H9 (cell line): Measurements from ENCODE around the gene RANBP6. TPM values are rescaled to one million over a fixed set of nuclear protein-coding genes. Genes with fewer than 3 reads are reported as not detected.

Experiments used
- DNase-seq: peaks from one replicate; pipeline ENCODE4 v3.0.0-alpha.2; 2017
- H2AFZ ChIP-seq: one replicate; pipeline ENCODE4 v1.6.1; 2013; ENCODE audit warnings: mild to moderate bottlenecking, low read length, control low read depth, moderate library complexity
- H2AK5ac ChIP-seq: 2 replicates; pipeline ENCODE4 v1.6.1; 2013; ENCODE audit warnings: low read length, control low read depth, mixed read lengths; ENCODE audit not compliant: insufficient read length
- H2BK120ac ChIP-seq: one replicate; pipeline ENCODE4 v1.6.1; 2013; ENCODE audit warnings: low read depth, mild to moderate bottlenecking, low read length, control low read depth, inconsistent platforms; ENCODE audit not compliant: poor library complexity, severe bottlenecking
- H2BK12ac ChIP-seq: 2 replicates; pipeline ENCODE4 v1.6.1; 2013; ENCODE audit warnings: low read length, control low read depth, mixed read lengths, low read depth; ENCODE audit not compliant: insufficient read length
- H2BK15ac ChIP-seq: 2 replicates; pipeline ENCODE4 v1.6.1; 2013; ENCODE audit warnings: low read depth, low read length, control low read depth
- H2BK20ac ChIP-seq: one replicate; pipeline ENCODE4 v1.6.1; 2013; ENCODE audit warnings: low read depth, mild to moderate bottlenecking, low read length, control low read depth, inconsistent platforms; ENCODE audit not compliant: poor library complexity, severe bottlenecking
- H2BK5ac ChIP-seq: 2 replicates; pipeline ENCODE4 v1.6.1; 2013; ENCODE audit warnings: low read length, control low read depth, mixed read lengths; ENCODE audit not compliant: insufficient read length
- H3K14ac ChIP-seq: 2 replicates; pipeline ENCODE4 v1.6.1; 2013; ENCODE audit warnings: low read length, control low read depth; ENCODE audit not compliant: insufficient read depth
- H3K18ac ChIP-seq: 2 replicates; pipeline ENCODE4 v1.6.1; 2013; ENCODE audit warnings: low read depth, mild to moderate bottlenecking, mixed read lengths, low read length, control low read depth; ENCODE audit not compliant: insufficient read length
- H3K23ac ChIP-seq: 2 replicates; pipeline ENCODE4 v1.6.1; 2013; ENCODE audit warnings: low read length, control low read depth, mixed read lengths, low read depth; ENCODE audit not compliant: insufficient read length
- H3K23me2 ChIP-seq: 2 replicates; pipeline ENCODE4 v1.6.1; 2013; ENCODE audit warnings: low read depth, mild to moderate bottlenecking, mixed read lengths, low read length, control low read depth; ENCODE audit not compliant: insufficient read length, poor library complexity, severe bottlenecking
- H3K27ac ChIP-seq: 2 replicates; pipeline ENCODE4 v1.5.1; 2013; ENCODE audit warnings: low read length, control low read depth, mixed read lengths, low read depth; ENCODE audit not compliant: insufficient read length
- H3K27me3 ChIP-seq: 2 replicates; pipeline ENCODE4 v1.6.1; 2013; ENCODE audit warnings: low read length, control low read depth, inconsistent platforms; ENCODE audit not compliant: insufficient read depth
- H3K4ac ChIP-seq: 2 replicates; pipeline ENCODE4 v1.6.1; 2013; ENCODE audit warnings: low read depth, mild to moderate bottlenecking, control low read depth, inconsistent platforms, low read length, moderate library complexity
- H3K4me1 ChIP-seq: 2 replicates; pipeline ENCODE4 v1.6.1; 2013; ENCODE audit warnings: low read length, control low read depth, inconsistent platforms; ENCODE audit not compliant: insufficient read depth
- H3K4me2 ChIP-seq: 2 replicates; pipeline ENCODE4 v1.6.1; 2013; ENCODE audit warnings: low read length, control low read depth, mixed read lengths; ENCODE audit not compliant: insufficient read length, insufficient read depth
- H3K56ac ChIP-seq: 2 replicates; pipeline ENCODE4 v1.6.1; 2013; ENCODE audit warnings: low read depth, mild to moderate bottlenecking, mixed read lengths, low read length, control low read depth; ENCODE audit not compliant: insufficient read length
- H3K79me1 ChIP-seq: 2 replicates; pipeline ENCODE4 v1.6.1; 2013; ENCODE audit warnings: low read depth, mild to moderate bottlenecking, moderate library complexity, low read length, control low read depth, inconsistent platforms; ENCODE audit not compliant: insufficient read depth, poor library complexity, severe bottlenecking
- H3K79me2 ChIP-seq: 2 replicates; pipeline ENCODE4 v1.6.1; 2013; ENCODE audit warnings: low read length, control low read depth, inconsistent platforms; ENCODE audit not compliant: insufficient read depth
- H3K9ac ChIP-seq: 2 replicates; pipeline ENCODE4 v1.6.1; 2013; ENCODE audit warnings: low read length, control low read depth, mixed read lengths; ENCODE audit not compliant: insufficient read length; ENCODE audit errors: extremely low read depth
- H3K9me3 ChIP-seq: one replicate; pipeline ENCODE4 v1.6.1; 2013; ENCODE audit warnings: low read depth, low read length, inconsistent platforms; ENCODE audit not compliant: control insufficient read depth
- H3T11ph ChIP-seq: one replicate; pipeline ENCODE4 v1.6.1; 2013; ENCODE audit warnings: mild to moderate bottlenecking, low read length, control low read depth, inconsistent platforms
- H4K20me1 ChIP-seq: one replicate; pipeline ENCODE4 v1.6.1; 2013; ENCODE audit not compliant: control insufficient read depth, insufficient read length, insufficient read depth
- H4K5ac ChIP-seq: 2 replicates; pipeline ENCODE4 v1.6.1; 2013; ENCODE audit warnings: low read depth, mild to moderate bottlenecking, mixed read lengths, low read length, control low read depth; ENCODE audit not compliant: insufficient read length
- H4K8ac ChIP-seq: replicated peaks from 2 replicates; pipeline ENCODE4 v1.6.1; 2013; ENCODE audit warnings: low read length, control low read depth, mixed read lengths, low read depth; ENCODE audit not compliant: insufficient read length
- H4K91ac ChIP-seq: 2 replicates; pipeline ENCODE4 v1.6.1; 2013; ENCODE audit warnings: low read depth, mild to moderate bottlenecking, moderate library complexity, mixed read lengths, low read length, control low read depth; ENCODE audit not compliant: insufficient read length
- H3K27ac Mint-ChIP-seq, 3 experiments: 2 replicates in 2 of 3; 3 replicates in 1 of 3; pipeline ENCODE4 v1.8.0; 2020 to 2021; ENCODE audit warnings: mixed read lengths in 3 of 3, mild to moderate bottlenecking in 1 of 3, moderate library complexity in 1 of 3
- H3K27me3 Mint-ChIP-seq: 2 replicates; pipeline ENCODE4 v1.8.0; 2021; ENCODE audit warnings: low read depth, mild to moderate bottlenecking, moderate library complexity, mixed read lengths
- H3K36me3 Mint-ChIP-seq, 3 experiments: 2 replicates in 2 of 3; 3 replicates in 1 of 3; pipeline ENCODE4 v1.8.0; 2020 to 2021; ENCODE audit warnings: low read depth in 3 of 3, mixed read lengths in 3 of 3; ENCODE audit not compliant: insufficient read depth in 1 of 3
- H3K4me1 Mint-ChIP-seq, 2 experiments: 2 replicates each; pipeline ENCODE4 v1.8.0; 2020; ENCODE audit warnings: mixed read lengths in 2 of 2
- H3K4me3 Mint-ChIP-seq, 2 experiments: 2 replicates in 1 of 2; 3 replicates in 1 of 2; pipeline ENCODE4 v1.8.0; 2020 to 2021; ENCODE audit warnings: mild to moderate bottlenecking in 2 of 2, mixed read lengths in 2 of 2, moderate library complexity in 1 of 2
- H3K9me3 Mint-ChIP-seq, 2 experiments: 2 replicates in 1 of 2; 3 replicates in 1 of 2; pipeline ENCODE4 v1.8.0; 2020; ENCODE audit warnings: mild to moderate bottlenecking in 2 of 2, mixed read lengths in 2 of 2, moderate library complexity in 1 of 2
- WGBS: extraction: QIAGEN DNeasy Blood & Tissue Kit; methylation state at CpG from one replicate; pipeline ENCODE4 v1.1.7; 2013; ENCODE audit warnings: missing lambda C conversion rate, low lambda C conversion rate, mixed read lengths; ENCODE audit not compliant: insufficient read length; ENCODE audit errors: extremely low coverage; 5-methylcytosine and 5-hydroxymethylcytosine counted together
- total RNA-seq: library from RNA; stranded (reverse); gene quantifications from 2 replicates; pipeline ENCODE4 v1.2.1, GENCODE V29; 2021
- TF ChIP-seq, protein P1 (sequence below): fragments of 200-600 bp; sonication (generic); conservative IDR thresholded peaks from 3 replicates; pipeline ENCODE4 v1.8.0; 2021; ENCODE audit warnings: antibody characterized with exemption, mild to moderate bottlenecking

The RANBP6 gene
- total RNA-seq, 1 experiment from 2014 or later = 19.1 TPM

DNA sequence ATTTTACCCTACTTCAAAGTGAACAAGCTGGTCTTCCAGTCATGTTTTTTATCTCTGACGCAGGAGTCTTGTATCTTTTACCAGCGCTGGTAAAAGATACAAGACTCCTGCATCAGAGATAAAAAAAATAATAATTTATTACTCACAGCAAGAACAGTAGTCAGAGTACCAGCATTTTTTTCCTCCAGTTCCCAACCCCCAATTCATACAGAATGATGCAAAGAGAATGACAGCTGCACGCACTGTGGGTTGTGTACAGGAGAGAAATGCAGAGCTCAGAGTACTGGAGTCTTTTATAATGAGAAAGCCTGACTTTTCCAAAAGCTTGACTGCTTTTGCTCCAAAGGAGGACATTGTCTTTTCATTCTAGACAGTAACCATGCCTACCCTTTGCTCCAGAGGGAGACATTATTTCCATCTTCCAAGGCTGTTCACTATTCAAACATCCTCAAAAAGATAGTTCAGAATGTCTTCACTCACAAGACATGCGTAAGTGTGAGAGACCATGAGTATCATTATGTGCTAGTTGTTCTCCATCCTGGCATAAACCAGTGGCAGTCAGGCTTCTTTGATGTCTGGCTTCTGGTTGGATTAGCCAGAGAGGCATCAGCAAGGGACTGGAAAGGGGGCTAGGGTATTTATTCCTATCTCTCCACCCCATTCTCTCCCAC, 14.3 kb upstream of the RANBP6 start:
- Mint-ChIP-seq H3K36me3 (no peaks in the 10 kb centered on the region), H3K27ac (no peak overlapping the region), H3K9me3 (no peaks in the 10 kb centered on the region), H3K27me3 (no peaks in the 10 kb centered on the region), H3K4me1 (peaks cover 3 to 4% of the 10 kb centered on the region in 2 experiments), H3K4me3 (no peak overlapping the region)
- no peaks in the 10 kb centered on the region for H3K23me2 ChIP-seq
- no peak overlapping the region for H3K23ac ChIP-seq
- no peak overlapping the region for H3K14ac ChIP-seq
- H3K4me2 ChIP-seq = no peak overlapping the region
- no peak overlapping the region for H3T11ph ChIP-seq
- no peaks in the 10 kb centered on the region for H3K79me2 ChIP-seq
- no peak overlapping the region for H4K91ac ChIP-seq
- H4K20me1 ChIP-seq = no peaks in the 10 kb centered on the region
- no CpG with 5 or more reads among the region's 4 CpGs for WGBS
- H4K5ac ChIP-seq = no peak overlapping the region
- no peaks in the 10 kb centered on the region for H3K79me1 ChIP-seq
- no peak overlapping the region for H3K56ac ChIP-seq
- H3K18ac ChIP-seq = no peak overlapping the region
- no peak overlapping the region for H2BK120ac ChIP-seq
- H2AFZ ChIP-seq = no peak overlapping the region
- H3K4me1 ChIP-seq = no peaks in the 10 kb centered on the region
- H2BK5ac ChIP-seq = no peak overlapping the region
- no peak overlapping the region for H3K27ac ChIP-seq
- no peak overlapping the region for H3K9ac ChIP-seq
- no peak overlapping the region for H2AK5ac ChIP-seq
- DNase-seq = no peak
- no peaks in the 10 kb centered on the region for H3K9me3 ChIP-seq
- TF ChIP-seq, protein P1, sequence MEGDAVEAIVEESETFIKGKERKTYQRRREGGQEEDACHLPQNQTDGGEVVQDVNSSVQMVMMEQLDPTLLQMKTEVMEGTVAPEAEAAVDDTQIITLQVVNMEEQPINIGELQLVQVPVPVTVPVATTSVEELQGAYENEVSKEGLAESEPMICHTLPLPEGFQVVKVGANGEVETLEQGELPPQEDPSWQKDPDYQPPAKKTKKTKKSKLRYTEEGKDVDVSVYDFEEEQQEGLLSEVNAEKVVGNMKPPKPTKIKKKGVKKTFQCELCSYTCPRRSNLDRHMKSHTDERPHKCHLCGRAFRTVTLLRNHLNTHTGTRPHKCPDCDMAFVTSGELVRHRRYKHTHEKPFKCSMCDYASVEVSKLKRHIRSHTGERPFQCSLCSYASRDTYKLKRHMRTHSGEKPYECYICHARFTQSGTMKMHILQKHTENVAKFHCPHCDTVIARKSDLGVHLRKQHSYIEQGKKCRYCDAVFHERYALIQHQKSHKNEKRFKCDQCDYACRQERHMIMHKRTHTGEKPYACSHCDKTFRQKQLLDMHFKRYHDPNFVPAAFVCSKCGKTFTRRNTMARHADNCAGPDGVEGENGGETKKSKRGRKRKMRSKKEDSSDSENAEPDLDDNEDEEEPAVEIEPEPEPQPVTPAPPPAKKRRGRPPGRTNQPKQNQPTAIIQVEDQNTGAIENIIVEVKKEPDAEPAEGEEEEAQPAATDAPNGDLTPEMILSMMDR = no peak
- H4K8ac ChIP-seq = no peak overlapping the region
- no peak overlapping the region for H3K4ac ChIP-seq
- H3K27me3 ChIP-seq = no peaks in the 10 kb centered on the region
- H2BK15ac ChIP-seq = no peak overlapping the region
- no peak overlapping the region for H2BK20ac ChIP-seq
- no peak overlapping the region for H2BK12ac ChIP-seq
